GM12872 (cell line): ENCODE data around the gene ELK3.

Experiments used
- TF ChIP-seq, protein P1 (sequence below): IDR thresholded peaks from 3 replicates; pipeline ENCODE4 v1.5.1; 2011; ENCODE audit warnings: low read depth, mild to moderate bottlenecking, low read length, moderate library complexity; ENCODE audit not compliant: insufficient read depth

ELK3 gene

DNA sequence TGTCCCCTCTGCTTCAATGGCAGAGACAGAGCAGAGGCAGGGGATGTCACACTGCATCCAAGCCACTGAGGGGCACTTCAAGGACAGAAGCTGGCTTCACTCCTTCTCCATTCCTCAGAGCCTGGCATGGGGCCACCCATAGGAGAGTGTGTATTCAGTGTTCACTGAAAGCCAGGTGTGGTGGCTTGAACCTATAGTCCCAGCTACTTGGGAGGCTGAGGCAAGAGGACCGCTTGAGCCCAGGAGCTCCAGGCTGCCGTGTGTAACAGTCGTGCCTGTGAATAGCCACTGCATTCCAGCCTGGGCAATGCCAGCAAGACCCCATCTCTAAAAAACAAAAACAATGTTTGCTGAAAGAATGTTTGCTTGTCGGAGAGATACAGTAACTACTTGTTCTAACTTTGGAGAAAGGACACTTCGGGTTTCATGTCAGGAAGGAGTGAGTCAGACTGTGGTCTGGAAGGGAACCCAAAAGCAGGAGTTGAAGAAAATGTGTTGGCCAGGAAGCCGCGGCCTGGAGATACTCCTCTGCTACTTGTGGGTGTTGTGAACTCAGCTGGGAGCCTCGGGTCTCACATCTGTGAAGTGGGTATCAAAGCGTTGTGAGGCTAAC lies 43.4 kb downstream of the ELK3 start:
- TF ChIP-seq, protein P1, sequence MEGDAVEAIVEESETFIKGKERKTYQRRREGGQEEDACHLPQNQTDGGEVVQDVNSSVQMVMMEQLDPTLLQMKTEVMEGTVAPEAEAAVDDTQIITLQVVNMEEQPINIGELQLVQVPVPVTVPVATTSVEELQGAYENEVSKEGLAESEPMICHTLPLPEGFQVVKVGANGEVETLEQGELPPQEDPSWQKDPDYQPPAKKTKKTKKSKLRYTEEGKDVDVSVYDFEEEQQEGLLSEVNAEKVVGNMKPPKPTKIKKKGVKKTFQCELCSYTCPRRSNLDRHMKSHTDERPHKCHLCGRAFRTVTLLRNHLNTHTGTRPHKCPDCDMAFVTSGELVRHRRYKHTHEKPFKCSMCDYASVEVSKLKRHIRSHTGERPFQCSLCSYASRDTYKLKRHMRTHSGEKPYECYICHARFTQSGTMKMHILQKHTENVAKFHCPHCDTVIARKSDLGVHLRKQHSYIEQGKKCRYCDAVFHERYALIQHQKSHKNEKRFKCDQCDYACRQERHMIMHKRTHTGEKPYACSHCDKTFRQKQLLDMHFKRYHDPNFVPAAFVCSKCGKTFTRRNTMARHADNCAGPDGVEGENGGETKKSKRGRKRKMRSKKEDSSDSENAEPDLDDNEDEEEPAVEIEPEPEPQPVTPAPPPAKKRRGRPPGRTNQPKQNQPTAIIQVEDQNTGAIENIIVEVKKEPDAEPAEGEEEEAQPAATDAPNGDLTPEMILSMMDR = no peak

DNA sequence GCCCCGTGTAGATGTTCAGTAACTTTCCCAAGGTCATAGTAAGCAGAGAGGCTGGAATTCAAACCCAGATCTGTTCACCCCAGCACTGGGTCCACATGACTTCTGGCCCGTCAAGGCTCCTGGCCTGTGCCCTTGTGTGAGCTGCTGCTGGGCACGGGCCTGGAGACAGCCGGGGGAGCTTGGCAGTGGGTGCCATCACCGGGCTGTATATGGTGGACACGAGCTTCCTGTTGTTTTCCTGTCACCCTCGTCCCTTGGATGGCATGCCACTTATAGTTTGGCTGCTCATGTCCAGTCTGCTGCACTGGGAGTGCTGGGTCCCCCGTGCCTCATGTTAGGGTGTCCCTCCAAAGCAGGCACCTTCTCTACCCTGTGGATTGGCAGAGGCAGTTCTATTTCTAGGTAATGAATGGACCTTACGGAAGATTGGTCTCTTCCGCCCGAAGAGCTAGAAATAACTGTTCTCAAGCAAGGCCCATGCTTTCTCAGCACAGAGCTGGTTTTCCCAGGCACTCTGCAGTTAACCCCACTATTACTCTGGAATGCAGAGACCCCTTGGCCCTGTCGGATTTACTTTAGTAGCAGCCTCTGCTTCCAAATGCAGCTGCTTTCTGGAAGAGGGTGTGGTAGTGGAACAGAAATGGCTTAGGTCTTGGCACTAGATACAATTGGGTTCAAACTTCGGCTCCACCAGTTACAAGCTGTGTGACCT lies 44.3 kb downstream of the ELK3 start:
- TF ChIP-seq, protein P1 = no peak

DNA sequence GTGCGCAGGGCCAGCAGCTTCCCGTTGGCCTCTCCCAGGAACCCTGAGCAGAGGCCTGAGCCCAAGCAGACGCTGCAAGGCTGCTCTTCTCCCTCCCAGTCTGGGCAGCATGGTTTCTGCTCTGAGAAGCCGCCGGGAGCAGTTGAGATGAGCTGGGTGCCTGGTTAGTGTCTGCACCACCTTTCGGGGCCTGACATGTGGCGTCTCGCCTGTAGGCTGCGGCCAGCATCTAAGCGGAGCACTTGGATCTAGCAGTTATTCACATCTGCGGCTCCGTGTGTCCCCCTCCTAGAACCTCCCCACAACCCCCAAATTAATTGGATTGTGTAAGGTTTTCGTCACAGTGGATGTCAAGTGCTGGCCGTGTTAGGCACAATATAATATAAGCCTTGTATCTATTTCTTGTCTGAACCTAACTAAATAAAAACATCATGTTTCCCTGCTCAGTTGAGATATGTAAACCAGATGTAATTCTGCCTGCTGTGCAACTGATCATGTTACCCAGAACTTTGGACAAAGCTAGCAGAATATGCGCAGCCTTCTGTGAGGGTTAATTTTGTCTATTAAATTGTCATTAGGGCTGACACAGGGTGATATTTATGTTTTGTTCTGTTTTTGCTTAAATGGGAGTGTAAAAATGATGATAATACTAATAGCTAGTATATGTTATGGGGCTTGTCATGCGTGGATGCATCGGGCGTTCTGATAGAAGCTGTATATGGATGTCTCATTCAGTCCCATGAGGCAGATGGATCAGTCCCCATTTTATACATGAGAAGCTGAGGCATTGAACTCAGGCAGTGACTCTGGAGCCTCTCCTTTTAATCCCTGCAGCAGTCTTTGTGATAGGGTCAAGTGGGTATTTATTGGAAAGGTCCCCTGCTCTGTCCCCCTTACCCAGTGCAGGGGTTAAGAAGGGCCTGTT lies 45.8 kb downstream of the ELK3 start:
- TF ChIP-seq, protein P1 = no peak

DNA sequence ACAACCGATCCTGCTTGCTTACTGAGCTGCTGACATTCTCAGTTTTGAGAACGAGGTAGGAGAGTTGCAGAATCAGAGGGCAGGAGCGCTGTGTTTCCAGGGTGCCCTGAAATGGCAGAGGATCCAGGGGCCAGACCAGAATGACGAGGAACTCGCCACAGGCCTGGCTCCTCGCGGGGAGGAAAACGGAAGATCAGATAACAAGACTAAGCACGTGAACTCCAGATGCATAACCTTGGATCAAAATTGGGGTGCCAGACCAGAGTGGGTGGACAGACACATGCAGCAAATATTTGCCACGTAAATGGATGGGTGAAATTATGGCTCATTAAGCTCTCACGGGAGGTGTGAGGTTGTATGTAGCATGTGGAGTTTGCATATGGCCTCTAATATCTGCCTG lies 46.5 kb downstream of the ELK3 start:
- TF ChIP-seq, protein P1 = no peak

DNA sequence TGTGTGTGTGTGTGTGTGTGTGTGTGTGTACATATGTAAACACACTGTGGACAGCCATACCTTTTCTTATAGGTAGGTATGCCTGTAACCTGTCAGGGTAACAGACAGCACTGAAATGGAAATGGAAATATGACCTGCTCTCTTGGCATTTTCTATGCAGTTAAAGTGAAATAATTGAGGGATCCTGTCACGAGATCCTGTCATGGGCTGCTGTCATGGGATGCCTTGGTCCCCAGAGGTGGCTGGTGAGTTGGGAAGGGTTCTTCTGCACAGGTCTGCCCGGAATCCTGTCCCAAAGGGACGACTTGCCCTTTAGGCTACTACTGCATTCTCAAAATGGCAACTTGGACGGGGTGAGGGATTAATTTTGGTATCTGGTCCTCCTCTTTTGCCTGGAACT lies 47.3 kb downstream of the ELK3 start:
- TF ChIP-seq, protein P1 = no peak

DNA sequence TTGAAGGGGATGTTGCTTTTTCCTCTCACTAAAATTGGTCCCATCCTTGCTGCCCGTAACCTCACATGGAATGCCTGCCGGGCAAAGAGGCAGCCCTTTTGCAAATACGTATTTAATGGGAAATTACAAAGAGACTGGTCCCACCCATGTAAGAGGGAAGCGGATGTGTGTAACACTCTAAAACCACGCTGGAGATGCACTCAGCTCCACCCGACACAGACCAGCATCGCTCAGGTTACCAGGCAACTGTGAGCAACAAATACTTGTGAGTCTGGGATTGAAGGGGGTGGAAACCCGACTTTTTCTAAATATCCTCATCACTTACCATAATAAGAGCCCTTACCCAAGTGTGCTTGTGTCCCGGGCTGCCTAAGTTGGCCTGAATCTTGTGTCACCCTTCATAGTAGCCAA lies 47.7 kb downstream of the ELK3 start:
- TF ChIP-seq, protein P1 = no peak

DNA sequence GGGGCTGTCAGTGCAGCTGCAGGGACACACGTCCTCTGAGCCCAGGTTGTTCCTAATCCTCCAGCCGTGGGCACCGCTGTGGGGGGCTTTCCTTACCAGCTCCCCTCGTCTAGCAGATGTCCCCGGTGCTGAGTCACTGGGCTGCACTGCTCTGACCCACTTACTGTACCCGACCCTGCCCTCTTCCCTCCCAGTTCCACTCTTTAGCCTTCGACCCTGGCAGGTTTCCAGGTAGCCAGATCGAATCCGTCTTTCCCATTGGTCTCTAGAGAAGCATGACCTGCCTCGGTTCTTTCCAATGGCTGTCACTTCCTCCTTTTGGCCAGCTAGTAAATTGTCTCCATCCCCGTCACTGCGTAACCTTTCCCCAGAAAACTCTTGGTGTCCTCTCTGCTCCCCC lies 48.4 kb downstream of the ELK3 start:
- TF ChIP-seq, protein P1 = no peak
